Stimulated activated memory B cell treated with anti-CD40 and anti-IgM and Interleukin-4, amounts not matched to agents 10 μg/mL and 1 μg/mL and 100 μg/mL, for 72 hours (primary cell): ENCODE measurements around the gene COL4A1.

ENCODE experiments used
- ATAC-seq: fragments of 150-1000 bp; cut with Tn5 transposase; 2 replicates; pipeline ENCODE4 v1.10.0; 2021
- H3K27ac Mint-ChIP-seq: one replicate; pipeline ENCODE4 v1.8.0; 2022; ENCODE audit warnings: mild to moderate bottlenecking, mixed read lengths
- H3K27me3 Mint-ChIP-seq: one replicate; pipeline ENCODE4 v1.8.0; 2022; ENCODE audit warnings: mixed read lengths
- H3K36me3 Mint-ChIP-seq: one replicate; pipeline ENCODE4 v1.8.0; 2022; ENCODE audit warnings: mixed read lengths
- H3K4me1 Mint-ChIP-seq: one replicate; pipeline ENCODE4 v1.8.0; 2022; ENCODE audit warnings: mixed read lengths
- H3K4me3 Mint-ChIP-seq: one replicate; pipeline ENCODE4 v1.8.0; 2022; ENCODE audit warnings: mild to moderate bottlenecking, moderate library complexity, mixed read lengths
- H3K9me3 Mint-ChIP-seq: one replicate; pipeline ENCODE4 v1.8.0; 2022; ENCODE audit warnings: mixed read lengths

Gene COL4A1

GRCh38 chr13:110262508-110263291, 44.3 kb downstream of the COL4A1 start:
- H3K4me3 Mint-ChIP-seq = no peak overlapping the region
- no peaks in the 10 kb centered on the region for H3K4me1 Mint-ChIP-seq
- ATAC-seq = no peak
- peaks cover 42% of the 10 kb centered on the region for H3K27me3 Mint-ChIP-seq
- H3K27ac Mint-ChIP-seq = no peak overlapping the region
- H3K36me3 Mint-ChIP-seq = no peaks in the 10 kb centered on the region
- H3K9me3 Mint-ChIP-seq = no peaks in the 10 kb centered on the region

GRCh38 chr13:110262082-110262436, 44.9 kb downstream of the COL4A1 start:
- H3K4me3 Mint-ChIP-seq = no peak overlapping the region
- H3K4me1 Mint-ChIP-seq = no peaks in the 10 kb centered on the region
- no peaks in the 10 kb centered on the region for H3K36me3 Mint-ChIP-seq
- H3K27me3 Mint-ChIP-seq = peaks cover 42% of the 10 kb centered on the region
- no peaks in the 10 kb centered on the region for H3K9me3 Mint-ChIP-seq
- ATAC-seq = no peak
- no peak overlapping the region for H3K27ac Mint-ChIP-seq

GRCh38 chr13:110261166-110262081, 45.5 kb downstream of the COL4A1 start:
- Mint-ChIP-seq H3K9me3 (no peaks in the 10 kb centered on the region), H3K36me3 (no peaks in the 10 kb centered on the region), H3K4me1 (no peaks in the 10 kb centered on the region), H3K27ac (no peak overlapping the region), H3K4me3 (no peak overlapping the region), H3K27me3 (peaks cover 45% of the 10 kb centered on the region)
- ATAC-seq = peak; percentile 34

GRCh38 chr13:110259651-110260050, 47.3 kb downstream of the COL4A1 start:
- Mint-ChIP-seq H3K36me3 (no peaks in the 10 kb centered on the region), H3K4me1 (peaks cover 6% of the 10 kb centered on the region), H3K27me3 (peaks cover 53% of the 10 kb centered on the region), H3K27ac (no peak overlapping the region), H3K9me3 (peaks cover 7% of the 10 kb centered on the region), H3K4me3 (no peak overlapping the region)
- ATAC-seq = no peak

GRCh38 chr13:110258876-110259631, 47.9 kb downstream of the COL4A1 start:
- Mint-ChIP-seq H3K9me3 (peaks cover 8% of the 10 kb centered on the region), H3K4me3 (no peak overlapping the region), H3K4me1 (peaks cover 6% of the 10 kb centered on the region), H3K27me3 (peaks cover 53% of the 10 kb centered on the region), H3K27ac (no peak overlapping the region), H3K36me3 (no peaks in the 10 kb centered on the region)
- no peak for ATAC-seq

GRCh38 chr13:110257408-110257807, 49.5 kb downstream of the COL4A1 start:
- Mint-ChIP-seq H3K27ac (no peak overlapping the region), H3K9me3 (peaks cover 8% of the 10 kb centered on the region), H3K4me3 (no peak overlapping the region), H3K27me3 (peaks cover 45% of the 10 kb centered on the region), H3K4me1 (peaks cover 6% of the 10 kb centered on the region), H3K36me3 (no peaks in the 10 kb centered on the region)
- no peak for ATAC-seq

- Mint-ChIP-seq H3K4me1 (peaks cover 7% of the 10 kb centered on the region), H3K27ac (no peak overlapping the region), H3K9me3 (peaks cover 8% of the 10 kb centered on the region), H3K4me3 (no peak overlapping the region), H3K27me3 (peaks cover 34% of the 10 kb centered on the region), H3K36me3 (no peaks in the 10 kb centered on the region)
- ATAC-seq = no peak
Observed at GRCh38 chr13:110256126-110256905, 50.6 kb downstream of the COL4A1 start.

GRCh38 chr13:110254751-110255553, 52.0 kb downstream of the COL4A1 start:
- Mint-ChIP-seq H3K36me3 (no peaks in the 10 kb centered on the region), H3K27me3 (peaks cover 20% of the 10 kb centered on the region), H3K4me1 (peaks cover 12% of the 10 kb centered on the region), H3K4me3 (no peak overlapping the region), H3K9me3 (peaks cover 8% of the 10 kb centered on the region), H3K27ac (peak overlapping the region; percentile 42)
- ATAC-seq = no peak

GRCh38 chr13:110254151-110254679, 52.7 kb downstream of the COL4A1 start:
- no peak for ATAC-seq
- no peak overlapping the region for H3K27ac Mint-ChIP-seq

GRCh38 chr13:110251193-110251819, 55.7 kb downstream of the COL4A1 start:
- Mint-ChIP-seq H3K36me3 (no peaks in the 10 kb centered on the region), H3K4me1 (peaks cover 12% of the 10 kb centered on the region), H3K9me3 (peaks cover 8% of the 10 kb centered on the region), H3K4me3 (no peak overlapping the region), H3K27ac (no peak overlapping the region), H3K27me3 (peaks cover 6% of the 10 kb centered on the region)
- no peak for ATAC-seq

More at GRCh38 chr13:110254151-110254679, 52.7 kb downstream of the COL4A1 start:
- Mint-ChIP-seq H3K36me3 (no peaks in the 10 kb centered on the region), H3K9me3 (peaks cover 8% of the 10 kb centered on the region), H3K4me1 (peaks cover 12% of the 10 kb centered on the region), H3K4me3 (no peak overlapping the region), H3K27me3 (peaks cover 17% of the 10 kb centered on the region)

- Mint-ChIP-seq H3K4me1 (peaks cover 12% of the 10 kb centered on the region), H3K9me3 (peaks cover 8% of the 10 kb centered on the region), H3K36me3 (no peaks in the 10 kb centered on the region), H3K4me3 (no peak overlapping the region), H3K27me3 (no peaks in the 10 kb centered on the region), H3K27ac (no peak overlapping the region)
- no peak for ATAC-seq
Observed at GRCh38 chr13:110250258-110250891, 56.6 kb downstream of the COL4A1 start.

- H3K36me3 Mint-ChIP-seq = no peaks in the 10 kb centered on the region
- peaks cover 6% of the 10 kb centered on the region for H3K4me1 Mint-ChIP-seq
- H3K27me3 Mint-ChIP-seq = no peaks in the 10 kb centered on the region
- H3K27ac Mint-ChIP-seq = no peak overlapping the region
- ATAC-seq = no peak
- H3K9me3 Mint-ChIP-seq = no peaks in the 10 kb centered on the region
- H3K4me3 Mint-ChIP-seq = no peak overlapping the region
Observed at GRCh38 chr13:110249326-110249725, 57.6 kb downstream of the COL4A1 start.
